AG10803 (cell line): ENCODE data around the gene RIMKLB.
A peak's percentile ranks its signal among the peaks of the same experiment; 100 is the strongest.

Experiments used
- DNase-seq: peaks from one replicate; pipeline ENCODE4 v3.0.0; 2010; ENCODE audit warnings: low read depth
- H3K4me3 ChIP-seq: 2 replicates; pipeline ENCODE4 v1.5.1; 2011; ENCODE audit warnings: mild to moderate bottlenecking, low read length, control low read depth
- TF ChIP-seq, protein P1 (sequence below): conservative IDR thresholded peaks from 2 replicates; pipeline ENCODE4 v1.5.1; 2011; ENCODE audit warnings: mild to moderate bottlenecking, low read length, control low read depth, inconsistent platforms

Gene RIMKLB

DNA sequence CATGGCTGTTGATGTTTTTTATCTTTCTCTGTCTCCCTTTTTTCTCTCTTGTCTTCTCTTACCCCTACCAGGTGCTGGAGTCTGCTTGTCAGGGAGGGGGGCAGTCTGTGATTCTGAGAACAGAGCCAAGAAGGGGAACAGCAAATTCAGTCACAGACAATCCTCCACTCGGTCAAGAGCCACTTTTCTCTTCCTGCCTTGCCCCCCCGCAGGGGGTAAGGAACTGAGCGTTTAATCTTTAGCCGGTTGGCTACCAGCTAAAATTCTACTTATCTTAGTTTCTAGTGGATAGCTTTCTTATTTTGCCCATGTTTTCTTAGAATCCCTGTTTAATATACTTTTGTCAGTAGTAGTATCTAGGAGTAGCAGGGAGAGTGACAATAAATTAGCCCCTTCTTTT lies 1.9 kb downstream of the RIMKLB start:
- no peak overlapping the region for H3K4me3 ChIP-seq
- no peak for DNase-seq
- TF ChIP-seq, protein P1, sequence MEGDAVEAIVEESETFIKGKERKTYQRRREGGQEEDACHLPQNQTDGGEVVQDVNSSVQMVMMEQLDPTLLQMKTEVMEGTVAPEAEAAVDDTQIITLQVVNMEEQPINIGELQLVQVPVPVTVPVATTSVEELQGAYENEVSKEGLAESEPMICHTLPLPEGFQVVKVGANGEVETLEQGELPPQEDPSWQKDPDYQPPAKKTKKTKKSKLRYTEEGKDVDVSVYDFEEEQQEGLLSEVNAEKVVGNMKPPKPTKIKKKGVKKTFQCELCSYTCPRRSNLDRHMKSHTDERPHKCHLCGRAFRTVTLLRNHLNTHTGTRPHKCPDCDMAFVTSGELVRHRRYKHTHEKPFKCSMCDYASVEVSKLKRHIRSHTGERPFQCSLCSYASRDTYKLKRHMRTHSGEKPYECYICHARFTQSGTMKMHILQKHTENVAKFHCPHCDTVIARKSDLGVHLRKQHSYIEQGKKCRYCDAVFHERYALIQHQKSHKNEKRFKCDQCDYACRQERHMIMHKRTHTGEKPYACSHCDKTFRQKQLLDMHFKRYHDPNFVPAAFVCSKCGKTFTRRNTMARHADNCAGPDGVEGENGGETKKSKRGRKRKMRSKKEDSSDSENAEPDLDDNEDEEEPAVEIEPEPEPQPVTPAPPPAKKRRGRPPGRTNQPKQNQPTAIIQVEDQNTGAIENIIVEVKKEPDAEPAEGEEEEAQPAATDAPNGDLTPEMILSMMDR, result no peak

DNA sequence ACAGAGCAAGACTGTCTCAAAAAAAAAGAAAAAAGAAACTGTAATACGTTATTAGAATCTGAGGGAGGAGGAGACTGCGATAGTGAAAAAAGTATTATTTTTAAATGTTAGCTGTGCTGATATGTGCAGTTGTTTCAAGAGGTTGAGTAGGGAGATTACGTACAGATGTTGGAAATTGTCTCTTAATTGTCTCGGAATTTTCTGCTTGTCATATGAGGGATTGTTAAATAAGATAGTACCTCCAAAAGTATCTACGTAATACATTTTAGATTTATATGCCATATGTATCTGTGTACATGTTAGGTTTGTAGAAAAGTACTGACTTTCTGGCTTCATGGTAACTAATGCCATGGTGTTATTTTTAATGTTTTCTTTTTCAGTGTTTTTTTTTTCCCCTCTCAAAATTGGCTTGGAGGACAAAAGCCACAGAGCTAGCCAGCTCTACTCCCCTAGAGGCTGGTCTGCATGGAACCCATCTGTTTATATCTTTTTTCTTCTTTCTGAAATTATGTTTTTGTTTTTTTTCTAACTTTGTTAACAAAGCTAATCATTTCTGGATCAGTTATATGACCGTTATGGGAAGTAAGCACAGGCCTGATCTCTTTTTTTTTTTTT lies 3.4 kb downstream of the RIMKLB start:
- TF ChIP-seq, protein P1, result no peak
- no peak for DNase-seq

GRCh38 chr12:8702159-8702558 lies 4.4 kb downstream of the RIMKLB start:
- TF ChIP-seq, protein P1, result no peak
- no peak overlapping the region for H3K4me3 ChIP-seq
- DNase-seq, result no peak

More for the DNA sequence above, 3.4 kb downstream of the RIMKLB start:
- H3K4me3 ChIP-seq, result no peak overlapping the region

DNA sequence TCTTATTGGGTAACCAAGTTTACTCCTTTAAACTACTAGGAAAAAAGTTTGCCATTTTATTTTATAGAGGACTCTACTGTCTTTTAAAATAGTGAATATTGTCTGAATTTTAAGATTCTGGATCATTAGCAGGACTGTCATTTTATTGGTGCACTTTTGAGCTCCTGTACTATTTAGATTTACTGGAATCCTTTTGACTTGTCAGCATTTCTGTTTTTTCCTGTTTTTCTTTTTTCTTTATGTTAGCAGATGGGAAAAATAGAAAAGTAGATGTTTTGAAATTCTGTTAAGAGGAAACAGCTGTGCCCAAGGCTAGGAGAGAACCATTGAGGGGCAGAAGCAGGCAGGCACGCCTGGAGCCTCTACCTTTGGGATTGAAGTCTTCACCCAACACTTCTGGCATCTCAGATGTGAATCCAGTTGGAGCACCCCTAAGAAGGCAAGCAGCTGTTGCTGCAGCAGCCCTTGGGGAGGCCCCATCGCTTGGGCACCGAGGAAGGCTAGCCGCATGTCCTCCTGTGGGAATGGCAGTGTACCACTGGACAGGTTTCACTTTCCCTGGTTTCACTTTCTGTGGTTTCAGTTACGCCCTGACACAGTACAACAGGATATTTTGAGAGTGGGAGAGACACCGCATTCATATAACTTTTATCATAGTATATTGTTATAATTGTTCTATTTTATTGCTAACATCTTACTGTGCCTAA lies 11.5 kb downstream of the RIMKLB start:
- peak overlapping the region; percentile 55 for H3K4me3 ChIP-seq
- DNase-seq, result peak; percentile 35

GRCh38 chr12:8712572-8712971 lies 14.8 kb downstream of the RIMKLB start:
- no peak for DNase-seq
- TF ChIP-seq, protein P1, result no peak
- no peak overlapping the region for H3K4me3 ChIP-seq

More for the DNA sequence above, 11.5 kb downstream of the RIMKLB start:
- TF ChIP-seq, protein P1, result no peak

- no peak overlapping the region for H3K4me3 ChIP-seq
- no peak for DNase-seq
- TF ChIP-seq, protein P1, result no peak
These were observed 24.6 kb downstream of the RIMKLB start for GRCh38 chr12:8722286-8722800.
